Amygdala (tissue), 56 donors: ENCODE measurements around the gene AP5Z1.

ENCODE experiments used
- DNase-seq, 56 donors: peaks; one replicate each; lab custom pipeline; 2025; lab: John Stamatoyannopoulos, UW

The AP5Z1 gene

GRCh38 chr7:4744391-4745264 lies 30.8 kb upstream of the AP5Z1 start:
- DNase-seq, result peak in 55 of 56 donors; percentile 38 to 97 (median 89)

GRCh38 chr7:4745265-4745919 lies 30.0 kb upstream of the AP5Z1 start:
- DNase-seq, result no peak

GRCh38 chr7:4745971-4746919 lies 29.2 kb upstream of the AP5Z1 start:
- no peak for DNase-seq

- no peak for DNase-seq
Observed at GRCh38 chr7:4747013-4747412, 28.4 kb upstream of the AP5Z1 start.

- DNase-seq, result no peak
Observed at GRCh38 chr7:4747746-4748145, 27.7 kb upstream of the AP5Z1 start.

GRCh38 chr7:4748231-4748681 lies 27.2 kb upstream of the AP5Z1 start:
- DNase-seq, result no peak

GRCh38 chr7:4749363-4749762 lies 26.1 kb upstream of the AP5Z1 start:
- DNase-seq, result no peak

- no peak for DNase-seq
Observed at GRCh38 chr7:4749798-4750197, 25.6 kb upstream of the AP5Z1 start.

GRCh38 chr7:4751398-4751947 lies 23.9 kb upstream of the AP5Z1 start:
- peak in 43 of 56 donors; percentile 7 to 84 (median 49) for DNase-seq

GRCh38 chr7:4753598-4754432 lies 21.6 kb upstream of the AP5Z1 start:
- DNase-seq, result peak in 44 of 56 donors; percentile 12 to 83 (median 54)

- no peak for DNase-seq
Observed at GRCh38 chr7:4754433-4755010, 20.9 kb upstream of the AP5Z1 start.

- DNase-seq, result peak in 1 of 56 donors; percentile 26
Observed at GRCh38 chr7:4755045-4755444, 20.4 kb upstream of the AP5Z1 start.

GRCh38 chr7:4758111-4758510 lies 17.3 kb upstream of the AP5Z1 start:
- DNase-seq, result no peak

- peak in 1 of 56 donors; percentile 14 for DNase-seq
Observed at GRCh38 chr7:4758791-4759190, 16.6 kb upstream of the AP5Z1 start.

GRCh38 chr7:4759211-4759610 lies 16.2 kb upstream of the AP5Z1 start:
- DNase-seq, result no peak

- no peak for DNase-seq
Observed at GRCh38 chr7:4760952-4761351, 14.5 kb upstream of the AP5Z1 start.

- no peak for DNase-seq
Observed at GRCh38 chr7:4762121-4763055, 13.0 kb upstream of the AP5Z1 start.
